HG03460 (cell line): ENCODE data around the gene TSFM.
A peak's percentile ranks its signal among the peaks of the same experiment; 100 is the strongest.
"Not testable (repeated sequence)": the region's sequence is repeated elsewhere in the genome, so short reads cannot be mapped to it uniquely, and the experiment has no call there.

Experiments
- ATAC-seq: cut with Tn5 transposase; IDR thresholded peaks from one replicate; pipeline ENCODE4 v1.9.1; 2021; ENCODE audit not compliant: unreplicated experiment

Gene TSFM

DNA sequence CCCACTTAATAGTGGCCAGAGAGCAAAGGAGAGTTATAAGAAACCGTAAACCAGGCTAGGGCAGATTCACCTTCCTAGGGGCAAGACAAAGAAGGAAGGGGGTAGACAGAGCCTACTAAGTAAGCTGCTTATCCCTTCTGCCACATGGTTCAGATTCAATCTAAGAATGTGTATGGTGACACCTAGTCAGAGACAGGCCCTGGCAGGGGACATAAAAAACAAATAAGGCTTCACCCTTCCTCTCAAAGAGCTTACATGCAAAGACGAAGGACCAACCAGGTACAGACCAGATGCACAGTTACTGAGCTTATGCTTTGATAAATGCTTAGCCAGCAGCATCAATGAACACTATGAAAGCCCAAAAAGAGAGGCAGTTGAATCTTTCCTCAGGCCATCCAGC lies 20.1 kb upstream of the TSFM start:
- ATAC-seq, result no peak

DNA sequence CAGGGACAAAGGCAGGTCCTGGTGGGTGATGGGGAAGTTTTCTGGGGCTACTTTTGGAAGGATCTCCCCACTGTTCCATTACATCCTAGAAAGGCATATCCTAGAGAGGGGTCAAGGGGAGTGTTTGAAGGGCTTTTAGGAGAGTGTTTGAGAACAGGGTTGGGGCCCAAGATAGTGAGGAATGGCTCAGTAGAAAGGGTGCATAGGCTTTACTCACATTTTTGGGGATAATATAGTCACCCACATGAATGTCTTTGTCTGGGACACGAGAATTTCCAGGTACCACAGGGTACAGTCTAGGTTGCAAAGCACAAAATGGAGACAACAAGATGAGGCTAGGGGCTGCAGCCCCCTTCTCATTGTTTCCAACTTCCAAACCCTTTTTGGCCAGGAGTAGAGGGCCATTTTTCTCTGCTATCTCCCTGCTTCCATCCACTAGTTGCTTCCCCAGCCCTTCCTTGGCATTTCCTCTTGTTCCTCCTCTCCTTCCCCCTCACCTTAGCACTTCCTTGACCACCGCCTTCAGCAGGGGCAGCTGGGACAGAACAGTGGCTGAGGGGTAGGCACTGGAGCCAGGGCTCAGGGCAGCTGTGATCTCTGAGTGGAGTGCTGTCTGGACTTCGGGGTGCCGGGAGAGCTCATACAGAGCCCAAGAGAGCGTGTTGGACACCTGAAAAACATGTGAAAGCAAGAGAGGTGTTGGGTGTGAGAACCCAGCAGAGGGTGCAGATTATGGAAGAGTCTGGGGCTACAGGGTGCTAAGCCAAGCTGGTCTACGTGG lies 18.5 kb upstream of the TSFM start:
- no peak for ATAC-seq

DNA sequence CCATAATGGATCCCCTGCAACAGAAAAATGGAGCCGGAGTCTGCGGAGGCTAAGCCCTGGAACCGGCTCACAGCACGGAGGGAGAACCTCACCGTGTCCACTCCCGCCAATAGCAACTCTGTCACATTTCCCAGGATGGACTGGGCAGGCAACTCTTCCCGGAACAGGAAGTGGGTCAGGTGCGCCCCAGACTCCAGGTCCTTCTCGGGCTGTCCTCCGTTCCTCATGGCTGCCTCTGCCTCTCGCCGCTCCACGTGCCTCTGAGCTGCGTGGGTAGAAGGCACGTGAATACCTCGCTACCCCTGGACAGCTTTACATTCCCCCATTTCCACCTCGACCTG lies 18.0 kb upstream of the TSFM start:
- ATAC-seq, result no peak

DNA sequence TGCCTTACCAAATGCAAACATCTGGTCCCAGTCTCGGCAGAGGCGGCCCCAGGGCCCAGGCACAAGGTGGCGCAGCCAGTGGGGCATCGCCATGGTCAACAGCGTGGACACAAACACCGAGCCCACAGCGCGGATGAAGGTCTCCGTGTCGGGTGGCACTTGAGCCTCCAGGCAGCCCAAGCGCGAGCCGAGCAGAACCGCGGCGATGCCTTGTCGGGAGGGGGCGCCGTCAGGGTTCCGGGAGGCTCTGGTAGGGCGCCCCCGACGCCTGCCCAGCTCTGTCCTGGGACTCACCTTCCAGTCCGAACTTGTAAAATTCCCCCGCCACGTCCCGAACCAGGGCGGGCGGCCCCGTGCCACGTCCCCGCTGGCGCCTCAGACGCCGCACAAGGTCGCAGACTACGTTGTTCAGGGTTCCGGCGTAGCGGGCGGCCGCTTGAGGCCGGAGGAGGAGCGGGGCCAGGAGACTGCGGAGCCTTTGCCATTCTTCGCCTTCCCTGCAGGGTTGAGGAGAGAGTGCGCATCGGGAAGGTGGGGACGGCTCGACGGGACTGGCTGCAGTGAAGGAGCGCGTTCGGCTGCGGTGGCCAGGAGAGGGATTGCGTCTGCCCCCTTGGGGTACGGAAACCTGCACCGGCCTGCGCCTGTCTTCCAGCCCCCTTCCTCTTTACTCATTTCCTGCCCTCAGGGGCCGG lies 17.4 kb upstream of the TSFM start:
- ATAC-seq, result no peak

DNA sequence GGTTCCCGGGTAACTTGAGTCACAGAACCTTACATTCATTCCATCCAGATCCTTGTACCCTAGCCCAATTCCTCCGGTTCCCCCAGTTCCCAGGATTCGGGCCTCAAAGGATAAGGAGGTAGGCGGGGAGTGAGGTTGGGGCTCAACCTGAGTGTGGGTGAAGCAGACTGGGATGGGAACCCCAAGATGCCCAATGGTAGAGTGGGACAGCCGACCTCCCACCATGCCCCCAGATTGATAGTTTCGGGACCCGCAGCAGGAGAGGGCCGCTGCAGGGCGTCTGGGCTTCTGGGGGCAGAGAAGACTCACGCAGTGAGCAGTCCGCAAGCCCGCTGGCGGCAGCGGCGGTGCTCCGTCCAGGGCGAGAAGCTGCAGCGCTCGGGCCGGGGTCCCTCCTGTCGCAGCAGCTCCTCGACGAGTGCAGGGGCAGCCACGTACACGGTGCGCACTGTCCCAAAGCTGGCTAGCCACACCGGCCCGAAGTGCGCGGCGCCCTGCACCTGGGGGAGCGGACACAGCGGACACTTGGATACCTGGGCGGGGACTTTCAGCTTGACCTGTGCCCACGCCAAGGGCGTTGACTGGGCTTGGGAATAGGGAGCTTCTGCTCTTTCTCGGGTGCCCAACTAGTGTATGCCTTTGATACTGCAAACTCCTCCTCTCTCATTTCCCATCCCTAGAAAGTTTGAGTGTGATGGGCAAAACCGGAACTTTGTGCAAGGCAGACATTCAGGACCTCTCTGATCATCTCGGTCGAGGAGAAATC lies 16.7 kb upstream of the TSFM start:
- ATAC-seq, result no peak

DNA sequence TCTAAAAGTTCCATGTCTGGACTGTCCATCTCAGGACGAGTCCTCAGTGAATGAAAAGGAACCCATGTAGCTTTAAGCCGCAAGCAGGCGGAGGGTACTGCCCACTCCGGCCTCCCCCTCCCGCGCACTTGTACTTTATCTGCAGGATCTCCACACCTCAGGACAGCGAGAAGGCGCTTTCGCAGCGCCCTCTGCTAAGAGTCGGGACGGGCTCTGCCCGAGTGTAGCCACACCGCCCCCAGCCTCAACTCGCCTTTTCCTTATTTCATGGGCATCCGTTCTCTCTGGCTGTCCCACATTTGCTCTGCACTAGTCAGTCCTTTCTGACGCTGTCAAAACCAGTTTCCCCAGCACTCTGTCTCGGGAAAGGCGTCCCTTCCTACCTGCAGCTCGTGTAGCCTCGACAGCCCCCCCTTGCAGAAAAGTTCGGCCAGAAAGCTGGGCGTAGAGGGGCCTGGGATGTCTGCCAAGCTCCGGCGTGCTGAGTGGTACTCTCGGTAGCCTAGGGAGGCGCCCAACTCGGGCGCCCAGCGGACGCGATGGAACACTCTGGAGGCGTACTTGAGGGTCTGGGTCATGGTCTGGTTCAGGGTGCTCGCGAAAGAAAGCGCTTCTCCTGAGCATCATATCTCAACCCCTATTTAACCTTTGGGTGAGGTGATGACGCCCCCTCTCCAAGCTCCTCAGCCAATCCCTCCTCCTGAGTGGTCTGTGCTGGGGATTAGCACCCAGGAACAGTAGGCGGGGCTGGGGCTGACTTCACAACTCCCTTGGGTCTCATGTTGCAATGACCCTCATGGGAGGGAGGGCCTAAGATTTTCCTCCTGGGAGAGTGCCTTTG lies 15.9 kb upstream of the TSFM start, which contains the start of gene CYP27B1:
Gene CYP27B1, minus strand, starts transcription at position 615 of the 841 bp plus-strand sequence. Its CDS starts 37 bp downstream, at position 578.
- no peak for ATAC-seq

DNA sequence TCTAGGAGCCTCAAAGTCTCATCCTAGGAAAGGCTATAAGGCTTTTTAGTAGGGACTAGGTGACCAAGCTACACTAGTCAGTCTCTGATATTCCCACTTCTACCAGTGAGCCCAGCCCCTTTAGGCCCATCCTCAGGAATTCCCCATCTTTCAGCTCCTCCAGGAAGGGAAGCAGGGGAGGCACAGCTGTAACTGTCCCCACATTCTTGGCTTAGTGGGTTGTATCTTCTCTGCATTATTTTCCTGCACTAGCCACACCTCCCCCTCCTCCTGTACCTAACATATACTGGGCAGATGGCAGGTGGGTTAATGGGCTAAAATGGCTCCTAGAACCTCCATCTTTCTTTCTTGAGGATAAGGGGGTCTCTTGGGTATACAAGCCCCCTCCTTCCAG lies 15.3 kb upstream of the TSFM start:
- ATAC-seq, result no peak

DNA sequence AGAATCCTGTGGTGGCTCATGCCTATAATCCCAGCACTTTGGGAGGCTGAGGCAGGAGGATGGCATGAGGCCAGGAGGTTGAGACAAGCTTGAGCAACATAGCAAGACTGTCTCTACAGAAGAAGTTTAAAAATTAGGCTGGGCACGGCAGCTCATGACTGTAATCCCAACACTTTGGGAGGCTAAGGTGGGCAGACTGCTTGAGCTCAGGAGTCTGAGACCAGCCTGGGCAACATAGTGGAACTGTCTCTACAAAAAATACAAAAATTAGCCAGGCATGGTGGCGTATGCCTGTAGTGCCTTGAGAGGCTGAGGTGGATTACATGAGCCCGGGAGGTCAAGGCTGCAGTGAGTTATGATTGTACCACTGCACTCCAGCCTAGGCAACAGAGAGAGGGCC lies 14.7 kb upstream of the TSFM start:
- no peak for ATAC-seq

DNA sequence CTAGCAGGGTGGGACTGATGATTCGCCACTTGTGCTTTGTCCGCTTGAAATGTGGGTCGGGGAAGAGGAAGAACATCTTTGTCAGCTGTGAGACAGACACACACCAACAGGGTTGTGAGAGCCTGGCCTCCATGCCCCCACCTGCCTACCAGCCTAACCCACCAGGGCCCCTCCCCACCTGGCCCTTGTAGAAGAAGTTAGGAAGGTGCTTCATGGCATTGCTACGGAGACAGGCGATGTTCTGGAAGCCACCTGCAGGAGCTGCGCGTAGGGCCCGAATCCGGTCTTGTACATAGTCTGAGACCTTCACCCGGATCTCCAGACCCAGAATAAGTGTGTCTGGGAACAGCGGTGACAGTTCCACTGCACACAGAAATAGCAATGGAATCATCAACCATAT lies 13.0 kb upstream of the TSFM start:
- ATAC-seq, result no peak

DNA sequence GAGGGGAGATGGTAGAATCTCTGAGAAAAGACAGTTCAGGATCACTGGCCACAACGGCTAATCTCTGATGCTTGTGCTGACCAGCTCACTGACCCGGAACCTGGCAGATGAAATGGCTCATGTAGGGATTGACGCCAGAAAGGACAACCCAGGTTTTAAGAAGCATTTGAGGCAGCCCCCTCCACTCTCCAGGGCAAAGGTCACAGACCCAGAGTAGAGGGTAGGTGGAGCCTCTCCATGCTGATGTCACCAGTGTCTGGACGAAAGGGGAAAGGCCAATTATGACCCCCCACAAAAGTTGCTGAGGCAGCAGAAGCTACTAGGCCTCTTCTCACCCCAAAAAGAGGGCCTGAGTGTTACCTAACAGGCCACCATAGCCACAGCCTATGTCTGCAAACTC lies 11.9 kb upstream of the TSFM start:
- no peak for ATAC-seq

DNA sequence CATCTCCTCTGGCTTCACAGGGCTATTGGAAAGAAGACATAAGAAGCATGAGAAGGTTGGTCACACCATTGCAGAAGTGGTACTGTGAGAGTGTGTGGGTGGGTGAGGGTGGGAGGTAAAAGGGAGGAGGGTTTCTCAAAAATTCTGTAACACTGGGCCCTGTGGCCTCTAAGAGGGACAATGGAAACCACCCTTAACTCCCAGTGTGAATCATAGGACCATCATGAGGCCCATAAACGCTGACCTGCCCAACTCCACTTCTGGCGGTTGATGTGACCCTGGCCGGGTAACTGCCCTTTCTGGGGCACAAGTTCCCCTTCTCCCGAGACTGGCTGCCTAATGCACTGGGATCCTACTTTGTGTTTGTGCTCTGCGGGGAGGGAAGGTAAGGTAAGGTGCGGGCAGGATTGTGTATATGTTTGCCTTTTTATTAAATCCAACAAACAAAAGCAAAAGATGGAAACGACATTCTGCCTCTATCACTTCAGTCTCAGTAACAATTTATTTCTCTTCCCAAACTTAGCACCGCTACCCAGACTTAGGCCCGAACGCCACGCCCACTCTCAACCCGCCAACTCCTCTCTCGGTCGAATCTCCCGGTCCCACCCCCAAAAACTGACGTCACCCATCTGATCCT lies 11.2 kb upstream of the TSFM start:
- ATAC-seq, result peak; percentile 75

DNA sequence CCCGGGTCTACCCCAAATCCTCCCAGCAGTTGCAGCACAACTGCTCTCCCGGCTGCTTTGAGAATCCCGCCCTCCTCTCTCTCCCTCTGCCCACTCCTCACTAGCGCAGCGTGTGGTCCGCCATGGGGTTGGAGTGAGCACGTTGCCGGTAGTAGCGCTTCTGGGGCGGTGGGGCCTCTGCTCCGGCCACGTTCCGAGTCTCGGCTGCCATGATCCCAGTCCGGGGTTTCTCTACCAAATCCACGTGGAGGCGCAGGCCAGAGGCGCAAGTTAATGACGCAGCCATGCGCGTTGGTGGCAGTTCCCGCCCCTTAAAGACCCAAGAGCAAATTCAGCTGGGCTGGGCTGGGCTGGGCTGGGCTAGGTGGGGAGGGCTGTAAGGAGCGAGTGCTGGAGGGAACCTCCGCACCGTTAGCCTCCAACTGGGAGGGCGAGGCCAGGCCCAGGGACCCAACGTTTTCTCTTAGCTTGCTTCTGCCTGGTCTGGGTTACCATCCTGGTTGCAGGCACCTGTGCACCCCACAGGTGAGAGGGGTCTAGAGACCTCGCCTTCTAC lies 10.6 kb upstream of the TSFM start, which contains the start of gene METTL1:
Gene METTL1, minus strand, starts transcription at position 233 of the 556 bp plus-strand sequence. Its CDS starts 22 bp downstream, at position 211.
- peak; percentile 77 for ATAC-seq

DNA sequence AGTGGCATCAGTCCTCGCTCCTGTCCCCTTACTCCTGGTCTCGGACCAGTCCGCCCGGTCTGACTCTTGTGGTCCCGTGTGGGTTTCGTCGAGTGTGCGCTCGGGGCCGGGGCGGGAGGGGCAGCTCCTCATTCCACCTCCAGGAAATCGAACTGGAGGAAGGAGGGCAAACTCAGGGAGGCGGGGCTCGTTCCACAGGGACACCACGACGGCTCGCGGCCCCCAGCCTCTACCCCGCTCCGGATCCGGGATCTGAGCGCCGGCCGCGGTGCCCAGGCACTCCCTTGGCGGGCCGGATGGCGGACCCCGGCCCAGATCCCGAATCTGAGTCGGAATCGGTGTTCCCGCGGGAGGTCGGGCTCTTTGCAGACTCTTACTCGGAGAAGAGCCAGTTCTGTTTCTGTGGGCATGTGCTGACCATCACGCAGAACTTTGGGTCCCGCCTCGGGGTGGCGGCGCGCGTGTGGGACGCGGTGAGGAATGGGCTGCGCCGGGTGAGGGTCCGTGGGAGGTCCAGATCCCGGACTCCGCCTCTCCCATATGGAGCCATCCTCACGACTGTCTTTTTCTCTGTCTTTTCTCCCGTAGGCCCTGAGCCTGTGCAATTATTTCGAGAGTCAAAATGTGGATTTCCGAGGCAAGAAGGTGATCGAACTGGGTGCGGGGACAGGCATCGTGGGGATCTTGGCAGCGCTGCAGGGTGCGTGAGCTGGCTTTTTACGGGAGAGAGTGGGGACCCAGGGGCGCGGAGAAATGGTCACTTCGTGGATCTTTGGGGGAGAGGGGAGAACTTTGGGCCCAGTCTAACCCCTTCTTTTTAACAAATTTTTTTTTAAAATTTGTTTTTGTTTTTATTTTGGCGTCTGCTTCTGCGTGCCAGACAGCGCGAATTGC lies 9.9 kb upstream of the TSFM start, which contains the start of gene EEF1AKMT3:
Gene EEF1AKMT3, plus strand, starts transcription at position 186 of the 894 bp plus-strand sequence. Its CDS starts 111 bp downstream, at position 297.
- ATAC-seq, result peak; percentile 37

DNA sequence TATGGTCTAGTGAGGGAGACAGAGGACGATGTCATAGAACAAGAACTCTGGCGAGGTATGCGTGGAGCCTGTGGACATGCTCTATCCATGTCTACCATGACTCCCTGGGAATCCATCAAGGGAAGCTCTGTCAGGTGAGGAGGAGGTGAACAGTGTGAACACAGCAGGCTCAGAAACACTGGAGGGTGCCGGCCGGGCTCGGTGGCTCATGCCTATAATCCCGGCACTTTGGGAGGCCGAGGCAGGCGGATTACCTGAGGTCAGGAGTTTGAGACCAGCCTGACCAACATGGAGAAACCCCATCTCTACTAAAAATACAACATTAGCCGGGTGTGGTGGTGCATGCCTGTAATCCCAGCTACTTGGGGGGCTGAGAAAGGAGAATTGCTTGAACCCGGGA lies 8.0 kb upstream of the TSFM start:
- ATAC-seq, result not testable (repeated sequence)

DNA sequence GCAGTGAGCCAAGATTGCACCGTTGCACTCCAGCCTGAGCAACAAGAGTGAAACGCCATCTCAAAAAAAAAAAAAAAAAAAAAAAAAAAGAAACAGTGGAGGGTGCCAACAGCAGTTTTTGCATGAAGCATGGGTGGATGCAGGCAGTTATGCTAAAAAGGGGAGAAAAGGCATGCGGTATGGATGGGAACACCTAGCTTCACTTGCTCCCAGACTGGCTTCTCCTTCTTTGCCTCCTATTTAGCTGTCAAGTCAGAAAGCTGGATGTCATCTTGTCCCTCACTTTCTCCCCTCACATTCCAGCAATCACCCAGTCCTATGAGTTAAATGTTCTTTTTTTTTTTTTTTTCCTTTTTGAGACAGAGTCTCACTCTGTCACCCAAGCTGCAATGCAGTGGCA lies 7.5 kb upstream of the TSFM start:
- ATAC-seq, result no peak

DNA sequence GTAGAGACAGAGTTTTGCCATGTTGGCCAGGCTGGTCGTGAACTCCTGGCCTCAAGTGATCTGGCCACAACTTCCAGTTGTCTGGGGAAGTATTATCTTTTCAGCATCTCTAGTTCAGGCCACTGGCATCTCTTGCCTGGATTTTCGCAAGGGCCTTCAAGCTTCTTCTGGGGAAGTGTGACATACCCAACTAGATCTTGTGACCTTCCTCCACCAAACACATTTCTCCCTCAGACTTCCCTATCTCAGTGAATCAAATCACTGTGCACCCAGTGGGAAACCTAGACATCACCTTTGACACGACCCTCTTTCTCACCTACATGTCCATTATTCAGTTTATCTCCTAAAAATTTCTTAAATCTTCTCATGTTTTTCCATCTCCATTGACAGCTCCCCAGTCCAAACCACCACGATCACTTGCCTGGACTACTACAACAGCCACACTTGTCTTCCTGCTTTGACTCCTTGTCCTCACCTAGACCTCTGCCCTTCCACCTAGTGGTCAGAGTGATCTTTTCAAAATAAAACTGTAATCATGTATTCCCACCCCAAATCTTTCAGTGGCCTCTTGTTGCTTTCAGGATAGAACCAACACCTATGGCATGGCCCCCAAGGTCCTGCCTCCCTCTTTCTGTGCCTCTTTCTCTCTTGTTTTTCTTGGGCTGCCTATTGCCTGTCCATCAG lies 6.9 kb upstream of the TSFM start:
- no peak for ATAC-seq

DNA sequence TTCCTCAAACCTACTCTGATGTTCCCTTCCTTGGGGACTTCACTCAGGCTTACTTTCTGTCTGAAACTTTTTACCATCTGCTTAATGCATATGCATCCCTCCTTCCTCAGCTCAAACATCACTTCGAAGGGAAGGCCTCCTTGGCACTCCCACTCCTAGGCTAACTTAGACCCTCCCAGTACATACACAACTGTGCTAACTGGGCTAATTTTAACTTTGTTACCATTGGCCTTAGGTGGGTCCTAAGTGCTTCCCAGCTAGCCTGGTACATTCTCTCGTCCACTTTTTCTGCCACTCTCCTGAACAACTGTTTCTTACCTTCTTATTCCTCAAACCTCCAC lies 6.4 kb upstream of the TSFM start:
- no peak for ATAC-seq

DNA sequence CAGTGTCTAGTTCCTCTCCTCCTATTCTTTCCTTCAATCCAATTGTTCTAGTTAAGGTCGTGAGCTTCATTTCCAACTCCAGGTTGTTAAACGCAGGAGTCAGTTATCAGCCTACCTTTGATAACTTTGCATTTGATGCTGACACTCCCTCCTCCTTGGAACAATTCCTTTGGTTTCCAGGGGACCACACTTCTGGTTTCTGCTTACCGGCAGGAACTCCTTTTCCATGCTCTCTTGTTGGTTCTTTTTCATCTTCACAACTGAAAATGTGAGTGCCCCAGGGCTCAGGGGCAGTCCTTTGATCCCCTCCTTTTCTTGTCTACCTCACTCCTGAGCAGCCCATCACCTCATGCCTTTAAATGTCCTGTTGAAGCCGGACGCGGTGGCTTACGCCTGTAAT lies 5.2 kb upstream of the TSFM start:
- ATAC-seq, result no peak
